Progenitor cell of endocrine pancreas (in vitro differentiated cells): ENCODE data around the gene NFS1. TPM values are rescaled to one million over a fixed set of nuclear protein-coding genes. Genes with fewer than 3 reads are reported as not detected.

Experiments used
- DNase-seq: peaks from one replicate; pipeline ENCODE4 v3.0.0; 2021; ENCODE audit warnings: low spot score; ENCODE audit not compliant: unreplicated experiment
- H3K27ac Mint-ChIP-seq: 2 replicates; pipeline ENCODE4 v1.8.0; 2021; ENCODE audit warnings: mild to moderate bottlenecking, moderate library complexity, mixed read lengths
- H3K27me3 Mint-ChIP-seq: 2 replicates; pipeline ENCODE4 v1.8.0; 2021; ENCODE audit warnings: mixed read lengths
- H3K36me3 Mint-ChIP-seq: 2 replicates; pipeline ENCODE4 v1.8.0; 2022; ENCODE audit warnings: mixed read lengths; ENCODE audit not compliant: insufficient read depth
- H3K4me1 Mint-ChIP-seq: 2 replicates; pipeline ENCODE4 v1.8.0; 2021; ENCODE audit warnings: low read depth, mixed read lengths
- H3K4me3 Mint-ChIP-seq: 2 replicates; pipeline ENCODE4 v1.8.0; 2021; ENCODE audit warnings: low read depth, mild to moderate bottlenecking, moderate library complexity, mixed read lengths
- H3K9me3 Mint-ChIP-seq: 2 replicates; pipeline ENCODE4 v1.8.0; 2021; ENCODE audit warnings: low read depth, mixed read lengths
- total RNA-seq: library from RNA; stranded (reverse); gene quantifications from 2 replicates; pipeline ENCODE4 v1.2.1, GENCODE V29; 2021
- TF ChIP-seq, protein P1 (sequence below): fragments of 200-600 bp; sonication (generic); IDR thresholded peaks from one replicate; pipeline ENCODE4 v1.5.0; 2021; ENCODE audit warnings: antibody characterized with exemption, mild to moderate bottlenecking; ENCODE audit not compliant: unreplicated experiment

Gene NFS1
- total RNA-seq, 1 donor from 2014 or later = 13.7 TPM

DNA sequence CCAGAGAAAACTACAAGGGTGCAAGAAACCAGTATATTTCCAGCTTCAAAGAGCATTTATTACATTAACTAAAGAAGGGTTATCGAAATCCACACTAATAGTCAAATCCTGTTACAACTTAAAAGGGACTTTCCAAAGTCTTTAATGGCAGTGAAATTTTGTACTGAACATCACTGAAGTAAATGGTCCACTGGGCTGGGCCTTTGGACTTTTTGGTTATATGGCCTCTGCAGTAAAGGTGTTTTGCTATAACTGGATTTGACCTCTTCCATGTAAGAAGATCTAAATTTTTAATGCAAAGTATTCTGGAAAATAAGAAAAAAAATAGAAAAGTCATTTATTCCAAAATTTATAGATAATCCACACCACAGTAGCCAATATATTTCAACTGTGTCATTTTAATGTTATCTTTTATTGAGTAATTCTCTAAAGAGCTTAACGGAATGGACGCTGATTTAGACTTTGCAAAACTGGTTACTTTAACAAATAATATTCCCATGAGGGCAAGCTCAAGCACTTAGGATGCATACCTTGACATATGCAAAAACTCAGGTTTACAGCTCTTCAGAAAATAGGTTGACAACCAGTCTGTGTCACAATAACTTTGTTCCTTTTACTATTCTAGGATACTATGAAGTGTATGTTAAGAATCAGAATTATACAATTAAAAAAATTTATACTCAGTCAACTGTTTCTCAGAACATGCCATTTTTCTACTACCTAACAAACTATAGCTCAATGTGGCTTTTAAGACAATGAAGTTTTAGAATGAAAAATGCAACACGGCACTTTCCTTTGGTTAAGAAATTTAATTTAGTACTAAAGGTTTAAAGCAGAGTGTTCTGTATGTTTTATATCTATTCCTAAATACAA lies 35.9 kb upstream of the NFS1 start:
- H3K4me1 Mint-ChIP-seq = peaks cover 35% of the 10 kb centered on the region
- DNase-seq = no peak
- H3K27ac Mint-ChIP-seq = no peak overlapping the region
- TF ChIP-seq, protein P1, sequence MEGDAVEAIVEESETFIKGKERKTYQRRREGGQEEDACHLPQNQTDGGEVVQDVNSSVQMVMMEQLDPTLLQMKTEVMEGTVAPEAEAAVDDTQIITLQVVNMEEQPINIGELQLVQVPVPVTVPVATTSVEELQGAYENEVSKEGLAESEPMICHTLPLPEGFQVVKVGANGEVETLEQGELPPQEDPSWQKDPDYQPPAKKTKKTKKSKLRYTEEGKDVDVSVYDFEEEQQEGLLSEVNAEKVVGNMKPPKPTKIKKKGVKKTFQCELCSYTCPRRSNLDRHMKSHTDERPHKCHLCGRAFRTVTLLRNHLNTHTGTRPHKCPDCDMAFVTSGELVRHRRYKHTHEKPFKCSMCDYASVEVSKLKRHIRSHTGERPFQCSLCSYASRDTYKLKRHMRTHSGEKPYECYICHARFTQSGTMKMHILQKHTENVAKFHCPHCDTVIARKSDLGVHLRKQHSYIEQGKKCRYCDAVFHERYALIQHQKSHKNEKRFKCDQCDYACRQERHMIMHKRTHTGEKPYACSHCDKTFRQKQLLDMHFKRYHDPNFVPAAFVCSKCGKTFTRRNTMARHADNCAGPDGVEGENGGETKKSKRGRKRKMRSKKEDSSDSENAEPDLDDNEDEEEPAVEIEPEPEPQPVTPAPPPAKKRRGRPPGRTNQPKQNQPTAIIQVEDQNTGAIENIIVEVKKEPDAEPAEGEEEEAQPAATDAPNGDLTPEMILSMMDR = no peak
- no peaks in the 10 kb centered on the region for H3K9me3 Mint-ChIP-seq
- no peak overlapping the region for H3K4me3 Mint-ChIP-seq
- H3K36me3 Mint-ChIP-seq = peaks cover 47% of the 10 kb centered on the region
- H3K27me3 Mint-ChIP-seq = no peaks in the 10 kb centered on the region

DNA sequence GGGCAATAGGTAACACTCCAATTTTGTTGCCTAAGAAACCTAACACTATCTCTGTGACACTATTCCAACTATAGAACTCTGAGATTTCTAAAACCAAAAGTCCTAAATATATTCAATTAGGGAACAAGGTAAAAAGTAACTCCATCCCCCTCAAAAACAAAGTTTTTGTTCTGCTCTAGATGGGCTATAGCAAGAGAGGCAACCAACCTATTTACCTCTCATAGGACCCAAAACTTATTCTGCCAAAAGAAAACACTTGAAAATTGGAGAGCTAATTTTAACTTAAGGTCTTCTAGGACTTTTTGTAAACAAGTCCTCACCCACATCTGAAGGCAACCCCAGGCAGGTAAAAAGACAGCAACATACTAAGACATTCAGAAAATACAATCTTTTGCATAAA lies 35.2 kb upstream of the NFS1 start:
- no peak for DNase-seq
- Mint-ChIP-seq H3K4me3 (no peak overlapping the region), H3K27me3 (no peaks in the 10 kb centered on the region), H3K36me3 (peaks cover 44% of the 10 kb centered on the region), H3K4me1 (peaks cover 30% of the 10 kb centered on the region), H3K27ac (peak overlapping the region; percentile 8), H3K9me3 (no peaks in the 10 kb centered on the region)
- TF ChIP-seq, protein P1 = no peak

DNA sequence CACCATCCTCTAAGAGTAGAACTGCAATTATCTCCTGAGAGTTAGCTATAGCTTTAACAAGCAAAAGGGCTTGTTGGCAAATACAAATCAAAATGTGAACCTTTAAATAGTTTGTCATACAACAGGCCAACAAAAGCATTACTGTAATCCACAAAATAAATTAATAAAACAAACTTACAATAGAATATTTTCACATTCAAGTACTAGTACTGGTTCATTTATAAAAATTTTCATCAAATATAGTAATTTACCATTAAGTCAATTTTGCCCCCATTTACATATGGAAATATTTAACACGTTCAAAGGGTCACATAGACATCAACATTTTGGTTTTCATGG lies 33.5 kb upstream of the NFS1 start:
- Mint-ChIP-seq H3K27ac (peak overlapping the region; percentile 81), H3K36me3 (peaks cover 32% of the 10 kb centered on the region), H3K4me1 (peaks cover 20% of the 10 kb centered on the region), H3K4me3 (no peak overlapping the region), H3K9me3 (no peaks in the 10 kb centered on the region), H3K27me3 (no peaks in the 10 kb centered on the region)
- DNase-seq = no peak
- TF ChIP-seq, protein P1 = no peak

DNA sequence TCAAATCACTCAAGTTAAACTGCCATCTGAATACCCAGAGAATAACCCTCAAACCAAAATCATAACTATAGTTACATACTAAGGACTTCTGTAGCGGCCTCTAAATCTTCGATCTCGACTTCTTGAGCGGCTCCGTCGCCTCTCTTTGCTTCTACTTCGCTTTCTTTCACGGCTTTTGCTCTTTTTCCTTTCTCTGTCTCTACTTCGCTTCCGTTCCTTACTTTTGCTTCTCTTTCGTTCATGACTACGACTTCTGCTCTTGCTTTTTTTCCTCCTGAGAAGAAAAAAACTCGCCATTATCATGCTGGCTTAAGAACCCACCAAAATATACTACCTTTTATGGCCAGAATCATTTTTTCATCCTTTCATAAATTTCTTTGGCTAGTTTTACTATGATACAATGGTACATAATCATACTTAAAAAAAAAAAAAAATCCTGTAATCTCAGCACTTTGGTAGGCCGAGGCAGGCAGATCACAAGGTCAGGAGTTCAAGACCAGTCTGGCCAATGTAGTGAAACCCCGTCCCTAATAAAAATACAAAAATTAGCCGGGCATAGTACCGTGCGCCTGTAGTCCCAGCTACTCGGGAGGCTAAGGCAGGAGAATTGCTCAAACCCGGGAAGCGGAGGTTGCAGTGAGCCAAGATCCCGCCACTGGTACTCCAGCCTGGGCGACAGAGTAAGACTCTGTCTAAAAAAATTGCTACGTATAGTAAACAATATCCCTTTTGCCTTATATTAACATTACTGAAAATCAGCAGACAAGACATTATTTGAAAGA lies 32.9 kb upstream of the NFS1 start:
- Mint-ChIP-seq H3K9me3 (no peaks in the 10 kb centered on the region), H3K27ac (peak overlapping the region; percentile 67), H3K4me1 (peaks cover 20% of the 10 kb centered on the region), H3K27me3 (no peaks in the 10 kb centered on the region), H3K36me3 (peaks cover 31% of the 10 kb centered on the region), H3K4me3 (no peak overlapping the region)
- TF ChIP-seq, protein P1 = no peak
- no peak for DNase-seq

DNA sequence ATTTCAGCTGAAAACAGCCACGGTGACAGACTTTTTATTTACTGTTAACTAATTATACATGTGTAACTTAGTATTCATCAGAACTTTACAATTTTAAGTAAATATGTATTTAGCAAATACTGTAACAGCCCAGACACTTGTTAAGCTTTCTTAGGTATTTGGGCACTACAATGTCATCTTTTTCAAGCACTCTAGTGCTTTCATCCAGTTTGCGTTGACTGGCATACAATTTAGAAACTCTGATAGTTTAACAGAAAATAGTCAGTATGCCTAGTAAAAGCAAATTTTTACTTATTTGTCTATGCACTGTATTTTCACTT lies 32.3 kb upstream of the NFS1 start:
- H3K27ac Mint-ChIP-seq = no peak overlapping the region
- H3K9me3 Mint-ChIP-seq = no peaks in the 10 kb centered on the region
- no peak for DNase-seq
- TF ChIP-seq, protein P1 = no peak
- no peak overlapping the region for H3K4me3 Mint-ChIP-seq
- peaks cover 20% of the 10 kb centered on the region for H3K4me1 Mint-ChIP-seq
- no peaks in the 10 kb centered on the region for H3K27me3 Mint-ChIP-seq
- H3K36me3 Mint-ChIP-seq = peaks cover 36% of the 10 kb centered on the region
